Stimulated activated CD8-positive, alpha-beta memory T cell treated with anti-CD3 and anti-CD28 coated beads, Interleukin-7, amount 100 ng/mL, for 48 hours (primary cell): ENCODE results near the gene WDR88.
"Not testable (repeated sequence)": the region's sequence is repeated elsewhere in the genome, so short reads cannot be mapped to it uniquely, and the experiment has no call there.

Experiments
- DNase-seq, 2 donors: peaks; one replicate each; pipeline ENCODE4 v3.0.0-alpha.2; 2020; ENCODE audit warnings: low read depth in 1 of 2; ENCODE audit errors: extremely low read depth in 1 of 2

Gene WDR88

DNA sequence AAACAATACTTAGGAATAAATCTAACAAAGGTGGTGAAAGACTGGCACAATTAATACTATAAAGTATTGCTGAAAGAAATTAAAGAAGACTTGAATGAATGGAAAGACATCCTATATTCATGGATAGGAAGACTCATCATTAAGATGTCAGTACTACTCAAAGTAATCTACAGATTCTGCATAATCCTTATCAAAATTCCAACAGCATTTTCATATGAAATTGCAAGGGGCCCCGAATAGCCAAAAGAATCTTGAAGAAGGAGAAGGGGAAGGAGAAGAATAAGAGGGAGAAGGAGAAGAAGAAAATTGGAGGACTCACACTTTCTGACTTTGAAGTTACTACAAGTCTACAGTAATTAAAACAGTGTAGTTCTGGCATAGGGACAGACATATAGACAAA is 36.6 kb downstream of the WDR88 start:
- DNase-seq = no peak

DNA sequence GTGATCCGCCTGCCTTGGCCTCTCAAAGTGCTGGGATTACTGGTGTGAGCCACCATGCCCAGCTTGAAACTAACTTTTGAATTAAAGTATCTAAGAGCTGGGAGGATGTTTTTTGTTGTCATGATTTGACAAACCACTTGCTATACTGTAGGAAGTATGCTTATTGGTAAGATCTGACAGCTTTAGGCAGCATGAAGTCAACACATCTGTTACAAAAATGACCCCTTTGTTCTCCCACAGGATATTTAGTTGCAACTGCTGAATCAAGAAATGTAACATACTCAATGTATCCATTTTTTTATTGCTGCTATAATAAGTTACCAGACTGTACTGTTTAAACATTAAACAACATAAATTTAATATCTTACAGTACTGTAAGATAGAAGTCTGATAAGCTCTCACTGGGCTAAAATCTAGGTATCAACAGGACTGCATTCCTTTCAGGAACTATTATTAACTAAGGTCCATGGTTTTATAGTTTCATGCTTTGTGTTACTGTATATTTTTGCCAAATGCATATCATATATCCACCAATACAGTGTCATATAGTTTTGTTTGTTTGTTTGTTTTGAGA is 39.4 kb downstream of the WDR88 start:
- no peak for DNase-seq

DNA sequence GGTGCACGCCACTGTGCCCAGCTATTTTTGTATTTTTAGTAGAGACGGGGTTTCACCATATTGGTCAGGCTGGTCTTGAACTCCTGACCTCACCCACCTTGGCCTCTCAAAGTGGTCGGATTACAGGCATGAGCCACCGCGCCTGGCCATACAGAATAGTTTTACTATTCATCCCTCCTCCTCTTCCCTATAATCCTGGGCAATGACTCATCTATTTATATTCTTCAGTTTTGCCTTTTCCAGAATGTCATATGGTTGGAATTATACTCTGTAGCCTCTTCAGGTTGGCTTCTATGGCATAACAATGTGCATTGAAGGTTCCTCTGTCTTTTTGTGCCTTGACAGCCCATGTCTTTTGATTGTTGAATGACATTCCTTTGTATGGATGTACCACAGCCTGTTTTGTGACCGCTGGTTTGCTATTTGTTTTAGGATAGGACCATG is 40.0 kb downstream of the WDR88 start:
- no peak for DNase-seq

DNA sequence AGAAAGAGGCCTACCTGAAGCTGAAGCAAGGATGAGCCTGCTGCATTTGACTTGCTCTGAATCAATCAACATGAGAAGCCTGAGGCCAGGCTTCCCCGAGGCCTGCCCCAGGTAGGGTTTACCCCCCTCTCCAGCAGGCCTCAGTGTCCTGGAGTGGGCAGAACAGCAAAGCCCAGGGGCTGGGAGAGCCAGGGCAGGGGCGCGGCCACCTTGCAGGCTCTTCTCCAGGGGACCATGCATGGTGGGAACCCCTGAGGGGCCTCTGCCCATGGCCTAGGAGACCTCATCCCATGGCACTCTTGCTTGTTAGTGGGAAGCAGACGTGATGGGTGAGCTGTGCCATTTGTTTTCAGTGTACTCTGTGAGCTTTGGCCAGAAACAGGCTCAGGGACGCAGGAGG is 42.3 kb downstream of the WDR88 start:
- DNase-seq = no peak

DNA sequence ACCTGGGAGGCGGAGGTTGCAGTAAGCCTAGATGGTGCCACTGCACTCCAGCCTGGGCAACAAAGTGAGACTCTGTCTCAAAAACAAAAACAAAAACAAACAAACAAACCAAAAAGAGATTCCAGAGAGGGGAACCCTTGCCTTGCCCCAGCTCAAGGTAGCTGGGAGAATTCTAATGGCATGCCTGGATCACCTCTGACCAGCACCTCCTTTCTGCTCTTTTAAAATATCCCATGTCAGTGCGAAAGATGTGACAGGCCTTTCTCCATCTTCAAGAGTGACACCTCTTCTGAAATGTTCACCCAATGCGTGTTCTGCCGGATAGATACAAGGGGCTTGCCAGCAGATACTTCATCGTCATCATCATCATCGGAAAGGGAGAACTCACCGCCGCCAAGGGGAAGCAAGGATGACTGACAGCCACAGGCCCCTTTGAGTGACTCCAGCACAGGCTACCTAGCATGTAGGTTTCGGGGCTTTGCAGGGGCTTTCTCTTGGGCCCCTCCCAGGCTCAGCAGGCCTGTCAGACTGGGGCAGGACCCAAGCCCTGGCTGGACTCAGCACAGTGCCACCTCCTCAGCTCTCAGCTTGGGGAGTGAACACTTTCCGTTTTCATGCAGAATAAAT is 43.4 kb downstream of the WDR88 start:
- DNase-seq = no peak

DNA sequence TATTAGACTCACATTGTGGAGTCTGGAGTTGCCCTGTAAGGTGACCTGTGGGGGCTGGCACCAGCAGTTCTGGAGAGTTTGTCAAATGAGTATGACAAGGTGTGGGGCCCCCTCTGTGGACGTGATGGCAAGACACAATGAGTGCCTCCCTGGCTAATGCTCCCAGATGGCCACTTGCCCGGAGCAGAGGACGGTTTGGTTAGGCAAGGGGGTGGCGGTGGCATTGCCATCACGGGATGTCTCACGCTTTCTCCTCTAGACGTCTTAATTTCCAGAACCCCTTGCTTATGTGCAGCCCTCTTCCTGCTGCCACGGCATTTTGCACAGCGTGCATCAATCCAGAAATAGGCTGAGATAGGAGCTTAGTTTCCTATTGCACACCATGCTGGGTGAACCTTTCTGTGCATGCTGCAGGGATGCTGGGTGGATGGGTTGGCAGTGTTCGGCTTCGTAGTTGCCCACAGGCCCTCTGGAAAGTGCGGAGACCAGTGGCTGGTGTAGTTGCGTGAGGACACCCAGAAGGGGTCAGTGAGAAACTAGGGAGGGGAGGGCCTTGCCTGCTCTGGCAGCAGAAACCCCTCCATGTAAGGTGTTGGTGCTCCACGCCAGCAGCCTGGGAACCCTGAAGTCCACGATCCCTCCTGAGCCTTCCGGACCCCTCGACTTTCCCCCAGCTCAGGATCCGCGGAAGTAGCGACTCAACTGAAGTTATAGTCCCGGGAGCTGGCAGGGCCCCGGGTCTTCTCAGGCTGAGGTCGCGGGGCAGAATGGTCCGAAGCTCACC is 44.2 kb downstream of the WDR88 start:
- DNase-seq = no peak

DNA sequence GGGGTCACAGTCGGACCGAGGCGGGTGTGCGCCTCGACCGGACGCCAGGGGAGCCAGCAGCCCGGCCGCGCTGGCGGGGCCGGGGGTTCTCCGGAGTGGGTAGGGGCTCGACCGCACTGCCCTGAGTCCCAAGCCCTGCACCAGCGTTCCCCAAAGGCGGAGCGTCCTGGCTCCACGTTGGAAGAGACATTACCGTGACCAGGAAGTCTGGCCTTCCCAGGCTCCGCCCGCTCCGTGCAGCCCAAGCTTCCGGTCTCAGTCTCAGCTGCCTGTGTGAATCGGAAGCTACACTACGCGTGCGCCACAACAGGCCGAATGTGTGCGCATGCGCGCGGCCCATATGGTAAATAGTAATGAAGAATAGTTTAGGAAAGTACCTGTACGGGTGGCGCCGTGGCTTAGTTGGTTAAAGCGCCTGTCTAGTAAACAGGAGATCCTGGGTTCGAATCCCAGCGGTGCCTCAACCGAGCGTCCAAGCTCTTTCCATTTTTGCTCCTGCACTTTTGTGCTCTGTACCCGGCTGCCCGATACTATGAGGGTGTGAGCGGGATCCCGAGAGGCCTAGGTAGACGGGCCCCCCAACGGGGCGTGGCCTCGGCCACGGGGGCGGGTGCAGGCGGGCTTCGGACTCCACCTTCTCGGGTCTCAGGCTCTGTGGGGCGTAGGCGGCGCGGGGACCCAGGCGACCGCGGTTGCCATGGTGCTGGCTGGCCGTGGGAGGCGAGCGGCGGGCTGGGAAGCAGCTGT is 44.9 kb downstream of the WDR88 start:
- peak; percentile 97 to 99 for DNase-seq

DNA sequence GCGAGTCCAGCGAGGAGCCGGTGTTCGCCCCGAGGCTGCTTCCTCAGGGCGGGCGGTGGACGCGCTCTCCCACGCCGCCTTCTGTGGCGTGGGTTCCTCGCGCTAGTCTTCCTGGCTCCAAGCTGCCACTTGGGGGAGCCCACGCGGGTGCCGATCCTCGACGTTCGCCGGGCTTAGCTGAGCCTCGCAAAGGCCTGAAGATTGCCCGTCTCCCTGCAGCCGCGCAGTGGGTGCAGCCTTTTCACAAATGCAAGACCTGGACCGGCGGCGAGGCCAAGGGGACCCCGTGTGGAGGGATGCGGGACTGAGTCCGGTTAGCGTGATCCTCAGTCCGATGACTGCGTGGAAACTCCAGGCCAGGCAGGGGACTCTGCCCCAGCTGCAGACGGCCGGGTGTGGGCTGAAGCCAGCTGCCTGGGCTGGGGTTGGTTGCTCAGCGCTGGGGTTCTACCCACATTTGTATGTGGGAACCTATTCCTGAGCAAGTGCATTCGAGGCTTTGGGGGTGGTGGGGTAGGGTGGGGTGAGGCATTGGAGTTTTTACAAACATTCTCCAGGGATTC is 45.6 kb downstream of the WDR88 start:
- DNase-seq = no peak

DNA sequence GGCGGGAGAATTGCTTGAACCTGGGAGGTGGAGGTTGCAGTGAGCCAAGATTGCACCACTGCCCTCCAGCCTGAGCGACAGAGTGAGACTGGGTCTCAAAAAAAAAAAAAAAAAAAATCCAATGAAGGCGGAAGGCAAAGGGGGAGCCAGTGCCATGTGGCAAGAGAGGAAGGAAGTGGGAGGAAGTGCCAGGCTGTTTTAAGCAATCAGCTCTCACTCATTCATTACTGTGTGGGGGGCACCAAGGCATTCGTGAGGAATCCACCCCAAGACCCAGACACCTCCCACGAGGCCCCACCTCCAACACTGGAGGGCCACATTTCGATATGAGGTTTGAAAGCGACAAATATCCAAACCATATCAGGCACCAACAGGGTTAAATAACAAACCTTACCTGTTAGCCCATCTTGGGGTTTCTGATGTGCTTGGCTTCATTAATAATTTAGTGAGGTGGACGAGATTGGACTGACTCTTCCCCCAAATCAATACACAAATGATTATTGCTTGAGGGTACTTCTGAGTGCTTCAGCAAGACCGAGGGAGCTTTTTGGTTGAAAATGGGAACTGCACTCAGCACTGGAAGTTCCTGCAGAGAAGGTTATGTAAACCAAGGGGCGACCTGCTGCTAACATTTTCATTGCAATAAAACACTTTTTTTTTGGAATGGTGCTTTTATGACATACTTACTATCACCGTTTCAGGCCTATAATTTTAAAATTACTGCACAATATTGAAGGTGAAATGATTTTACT is 54.7 kb downstream of the WDR88 start:
- no peak for DNase-seq

DNA sequence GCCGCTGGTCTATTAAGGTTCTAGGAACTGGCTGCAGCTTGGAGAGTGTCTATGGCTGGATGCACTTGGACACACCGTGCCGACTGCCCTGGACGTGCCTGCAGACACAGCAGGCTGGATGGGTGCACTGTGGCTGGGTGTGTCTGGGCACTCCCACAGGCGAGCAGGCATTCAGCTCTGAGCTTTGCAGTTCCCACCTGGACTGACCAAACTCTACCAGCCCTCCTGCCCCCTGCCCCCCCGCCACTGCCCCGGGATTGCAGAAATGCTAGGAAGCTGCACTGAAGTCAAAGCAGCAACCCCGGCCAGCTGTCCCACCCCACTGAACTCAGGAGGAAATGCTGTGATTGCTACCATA is 55.2 kb downstream of the WDR88 start:
- DNase-seq = no peak

DNA sequence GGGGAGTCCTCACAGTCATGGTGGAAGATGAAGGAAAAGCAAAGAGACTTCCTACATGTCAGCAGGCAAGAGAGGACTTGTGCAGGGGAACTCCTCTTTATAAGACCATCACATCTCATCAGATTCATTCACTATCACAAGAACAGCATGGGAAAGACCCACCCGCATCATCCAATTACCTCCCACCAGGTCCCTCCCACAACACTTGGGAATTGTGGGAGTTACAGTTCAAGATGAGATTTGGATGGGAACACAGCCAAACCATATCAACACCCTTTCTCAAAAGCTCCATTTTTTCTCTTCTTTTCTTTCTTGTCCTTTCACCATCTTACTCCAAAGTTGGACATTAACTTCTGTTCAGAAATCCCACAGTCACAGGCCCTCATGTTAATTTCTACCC is 57.5 kb downstream of the WDR88 start:
- no peak for DNase-seq

DNA sequence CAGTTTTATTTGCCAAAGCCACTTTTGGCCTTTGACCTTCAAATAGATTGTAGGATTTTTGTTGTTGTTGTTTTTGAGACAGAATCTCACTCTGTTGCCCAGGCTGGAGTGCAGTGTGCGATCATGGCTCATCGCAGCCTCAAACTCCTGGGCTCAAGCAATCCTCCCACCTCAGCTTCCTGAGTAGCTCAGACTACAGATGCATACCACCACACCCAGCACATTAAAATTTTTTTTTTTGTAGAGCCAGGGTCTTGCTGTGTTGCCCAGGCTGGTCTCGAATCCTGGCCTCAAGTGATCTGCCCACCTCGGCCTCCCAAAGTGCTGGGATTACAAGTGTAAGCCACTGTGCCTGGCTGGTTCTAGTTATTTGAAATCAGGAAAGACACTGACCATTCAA is 59.2 kb downstream of the WDR88 start:
- not testable (repeated sequence) for DNase-seq

DNA sequence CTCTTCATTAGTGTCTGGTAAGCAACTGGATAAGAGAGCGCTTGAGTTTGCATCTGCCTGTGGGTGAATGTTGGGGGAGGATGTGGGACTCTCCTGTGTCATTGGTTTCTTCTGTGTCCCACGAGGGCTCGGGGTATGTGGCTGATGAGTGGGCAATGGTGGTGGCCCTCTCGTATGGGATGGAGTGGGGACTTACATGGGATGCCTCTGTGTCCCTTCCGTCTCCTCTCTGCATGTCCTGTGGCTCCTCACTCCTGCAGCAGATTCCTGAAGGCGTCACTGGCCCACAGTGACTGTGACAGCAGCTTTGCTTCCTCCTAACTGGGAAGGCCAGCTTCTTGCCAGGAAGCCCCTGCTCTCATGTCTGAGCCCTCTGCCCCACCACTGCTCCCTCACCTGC is 59.6 kb downstream of the WDR88 start:
- DNase-seq = no peak

DNA sequence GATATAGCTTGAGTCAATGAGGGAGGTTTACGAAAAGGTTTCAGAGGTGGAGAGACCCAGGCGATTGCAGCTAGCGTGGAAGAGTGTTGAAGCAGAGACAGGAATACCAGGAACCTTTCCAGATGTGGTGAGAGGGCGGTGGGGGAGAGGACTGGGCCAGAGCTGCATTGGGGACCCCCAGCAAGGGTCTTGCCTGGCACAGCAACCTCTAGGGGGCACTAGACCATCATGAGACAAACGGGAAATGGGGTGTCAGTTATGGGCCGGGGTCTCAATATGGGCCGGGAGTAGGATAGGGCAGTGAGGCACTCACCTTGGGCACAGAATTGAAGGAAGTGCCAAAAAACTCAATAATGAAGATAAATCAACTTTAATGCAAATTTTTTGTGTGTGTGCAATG is 60.1 kb downstream of the WDR88 start:
- DNase-seq = no peak

DNA sequence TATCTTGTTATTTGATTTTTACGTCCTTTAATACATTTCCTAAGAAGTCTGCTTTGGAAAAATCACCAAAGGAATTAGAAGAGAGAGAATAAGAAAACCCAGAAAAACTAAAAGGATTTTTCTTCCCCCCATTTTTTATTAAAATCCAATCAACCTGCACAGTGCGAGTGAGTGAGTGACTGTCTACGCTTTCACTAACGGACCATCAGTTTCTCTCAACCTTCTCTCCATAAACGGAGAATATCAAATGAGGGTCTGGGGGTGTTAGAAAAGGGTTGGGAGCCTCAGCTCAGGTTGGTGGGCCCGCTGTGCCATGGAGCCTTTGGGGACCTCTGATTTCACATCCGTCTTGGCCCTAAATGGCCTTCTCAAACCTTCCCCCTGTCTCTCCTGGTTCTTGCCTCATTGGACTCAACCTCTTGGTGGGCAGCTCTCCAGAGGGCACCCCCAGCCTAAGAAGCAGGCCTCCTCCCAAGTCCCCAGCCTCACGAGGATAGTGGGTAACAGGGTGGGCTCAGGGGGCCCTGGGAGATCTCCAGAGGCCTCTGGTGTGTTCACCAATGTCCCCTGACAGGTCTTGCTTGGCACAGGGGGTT is 61.5 kb downstream of the WDR88 start:
- DNase-seq = no peak

DNA sequence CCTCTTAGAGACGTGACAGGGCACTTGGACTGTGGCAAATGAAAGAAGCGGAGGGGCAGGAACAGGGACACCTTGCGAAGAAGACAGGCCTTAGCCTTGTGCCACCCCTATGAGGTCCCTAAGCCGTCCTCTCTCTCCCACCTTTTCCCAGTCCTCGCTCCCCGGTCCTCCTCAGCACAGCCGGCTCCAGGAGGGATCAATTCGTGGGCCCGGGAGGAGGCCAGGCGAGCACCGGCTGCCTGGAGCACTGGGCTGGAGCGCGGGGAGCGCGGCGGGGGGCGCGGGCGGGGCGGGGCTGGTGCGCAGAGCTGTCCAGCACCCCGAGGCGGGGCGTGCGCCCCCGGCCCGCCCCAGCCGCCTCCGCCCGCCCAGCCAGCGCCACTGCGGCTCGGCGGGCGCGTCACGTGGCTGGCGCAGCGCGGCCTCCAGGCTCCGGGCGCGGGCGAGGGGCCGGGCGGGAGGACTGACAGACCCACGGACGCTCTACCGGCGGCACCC is 62.0 kb downstream of the WDR88 start, which contains the start of gene LRP3:
LRP3 (plus strand) TSS at position 466 of the 498 bp plus-strand sequence. CDS start 456 bp downstream, outside the sequence.
- DNase-seq = no peak

DNA sequence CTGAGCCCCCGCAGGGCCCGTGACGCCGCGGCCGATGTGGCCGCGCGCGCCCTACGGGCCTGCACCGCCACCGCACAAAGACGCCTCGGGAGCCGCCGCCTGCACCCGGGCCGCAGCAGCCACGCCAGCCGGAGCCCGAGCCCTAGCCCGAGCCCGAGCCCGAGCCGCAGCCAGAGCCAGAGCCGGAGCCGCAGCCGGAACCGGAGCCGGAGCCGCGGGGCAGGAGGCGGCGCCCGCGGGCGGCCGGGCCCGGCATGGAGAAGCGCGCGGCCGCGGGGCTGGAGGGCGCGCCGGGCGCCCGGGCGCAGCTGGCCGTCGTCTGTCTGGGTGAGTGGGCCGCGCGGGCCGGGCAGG is 62.6 kb downstream of the WDR88 start:
- DNase-seq = no peak

DNA sequence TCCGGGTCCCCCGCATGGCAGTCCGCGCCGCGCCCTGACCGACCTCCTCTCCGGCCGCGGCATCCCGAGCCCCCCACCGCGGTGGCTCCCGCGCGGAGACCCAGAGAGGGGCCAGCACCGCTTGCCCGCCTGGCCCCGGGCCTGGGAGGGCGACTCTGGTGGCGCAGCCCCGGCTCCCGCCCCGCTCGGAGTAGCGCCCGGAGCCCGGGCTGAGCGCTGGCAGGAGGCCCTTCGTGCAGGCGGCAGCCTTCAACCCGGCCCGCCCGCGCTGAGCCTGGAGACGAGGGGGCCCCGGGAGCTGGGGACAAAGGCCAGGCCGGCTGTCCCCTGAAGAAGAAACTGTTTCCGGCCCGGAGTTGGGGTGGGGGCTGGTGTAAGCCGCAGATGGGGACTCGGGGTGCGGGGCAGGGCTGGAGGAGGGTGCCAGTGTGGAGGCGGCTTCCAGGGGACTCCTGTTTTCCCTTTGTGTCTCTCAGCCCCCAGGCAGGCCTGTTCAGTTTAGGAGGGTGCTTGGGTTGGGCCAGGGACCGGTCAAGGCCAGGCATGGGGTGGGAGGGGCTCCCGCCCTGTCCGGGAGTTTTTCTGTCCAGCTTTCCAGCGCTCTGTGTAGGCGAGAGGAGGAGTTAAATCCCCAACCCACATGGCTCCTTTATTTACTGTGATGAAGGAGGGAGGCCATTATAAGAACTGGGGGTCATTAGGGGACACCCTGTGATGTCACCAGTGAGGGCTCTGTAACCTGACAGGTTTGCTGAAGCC is 63.2 kb downstream of the WDR88 start:
- DNase-seq = no peak

DNA sequence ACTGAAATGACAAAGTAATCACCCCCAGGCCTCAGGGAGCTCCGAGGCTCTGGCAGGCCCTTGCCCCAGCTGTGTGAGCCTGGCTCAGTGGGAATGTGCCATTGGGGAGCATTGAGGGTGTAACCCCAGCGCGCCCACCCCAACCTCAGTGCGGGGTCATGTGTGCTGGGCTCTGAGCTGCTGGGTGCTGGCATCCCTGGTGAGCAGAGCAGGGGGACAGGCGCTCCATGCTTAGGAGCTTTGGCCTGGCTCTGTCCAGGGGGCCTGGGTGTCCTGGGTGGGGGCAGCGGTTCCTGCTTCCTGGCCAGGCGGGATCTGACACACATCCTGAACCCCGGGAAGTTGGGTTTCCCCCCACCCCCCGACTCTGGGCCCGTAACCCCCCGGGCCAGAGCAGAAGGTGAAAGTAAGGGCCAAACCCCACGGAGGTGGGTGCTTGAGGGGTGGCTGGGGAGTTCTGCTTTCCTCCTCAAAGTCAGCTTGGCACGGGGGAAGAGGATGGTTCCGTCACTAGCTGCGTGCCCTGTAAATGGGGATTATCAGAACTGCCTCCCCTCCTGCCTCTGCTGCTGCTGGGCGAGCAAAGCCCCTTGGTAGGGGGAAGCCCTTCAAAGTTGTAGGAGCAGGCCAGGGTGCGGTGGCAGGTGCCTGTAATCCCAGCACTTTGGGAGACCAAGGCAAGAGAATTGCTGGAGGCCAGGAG is 63.9 kb downstream of the WDR88 start:
- DNase-seq = no peak
